HG03558 (cell line): Measurements from ENCODE around the gene OR10W1.

Experiments
- ATAC-seq: cut with Tn5 transposase; IDR thresholded peaks from one replicate; pipeline ENCODE4 v1.9.1; 2021; ENCODE audit warnings: moderate number of reproducible peaks; ENCODE audit not compliant: unreplicated experiment; ENCODE audit errors: extremely low read depth

OR10W1 gene, protein sequence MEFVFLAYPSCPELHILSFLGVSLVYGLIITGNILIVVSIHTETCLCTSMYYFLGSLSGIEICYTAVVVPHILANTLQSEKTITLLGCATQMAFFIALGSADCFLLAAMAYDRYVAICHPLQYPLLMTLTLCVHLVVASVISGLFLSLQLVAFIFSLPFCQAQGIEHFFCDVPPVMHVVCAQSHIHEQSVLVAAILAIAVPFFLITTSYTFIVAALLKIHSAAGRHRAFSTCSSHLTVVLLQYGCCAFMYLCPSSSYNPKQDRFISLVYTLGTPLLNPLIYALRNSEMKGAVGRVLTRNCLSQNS

DNA sequence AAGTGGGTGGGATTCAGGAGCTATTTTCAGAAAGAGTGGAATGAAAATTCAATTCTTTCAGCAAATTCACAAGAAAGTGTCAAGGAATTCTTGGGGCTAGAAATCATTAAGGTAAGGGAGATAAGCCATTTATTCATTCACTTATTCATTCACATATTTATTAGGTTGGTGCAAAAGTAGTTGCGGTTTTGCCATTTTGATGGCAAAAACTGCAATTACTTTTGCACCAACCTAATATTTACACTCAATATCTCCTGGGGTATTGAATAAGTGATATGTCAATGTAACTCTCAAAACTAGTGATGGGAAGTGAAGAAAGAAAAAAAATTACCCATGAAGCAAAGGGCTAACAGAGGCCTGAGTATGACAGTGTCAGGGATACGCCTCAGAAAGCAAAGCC, at the start of gene OR10W1:
TSS of gene OR10W1 (minus strand) at position 119 of the 400 bp plus-strand sequence. CDS start 402 bp downstream, outside the sequence.
- no peak for ATAC-seq

DNA sequence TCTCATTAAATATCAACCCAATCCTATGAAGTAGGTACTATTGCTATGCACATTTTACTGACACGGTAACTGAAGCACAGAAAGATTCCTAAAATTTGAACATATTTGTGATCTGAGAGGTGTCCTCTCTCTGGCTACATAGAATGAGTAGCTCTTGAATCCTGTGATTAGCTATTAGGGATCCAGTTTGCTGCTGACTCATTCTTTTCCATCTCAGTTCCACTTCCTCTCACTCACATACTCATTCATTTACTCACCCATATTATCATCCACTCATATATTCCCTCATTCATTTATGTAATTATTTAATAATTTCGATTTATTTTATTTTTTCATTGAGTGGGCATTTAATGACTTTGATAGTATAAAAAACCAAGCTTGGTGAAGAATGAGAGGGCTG, 48.1 kb upstream of the OR10W1 start:
- no peak for ATAC-seq

DNA sequence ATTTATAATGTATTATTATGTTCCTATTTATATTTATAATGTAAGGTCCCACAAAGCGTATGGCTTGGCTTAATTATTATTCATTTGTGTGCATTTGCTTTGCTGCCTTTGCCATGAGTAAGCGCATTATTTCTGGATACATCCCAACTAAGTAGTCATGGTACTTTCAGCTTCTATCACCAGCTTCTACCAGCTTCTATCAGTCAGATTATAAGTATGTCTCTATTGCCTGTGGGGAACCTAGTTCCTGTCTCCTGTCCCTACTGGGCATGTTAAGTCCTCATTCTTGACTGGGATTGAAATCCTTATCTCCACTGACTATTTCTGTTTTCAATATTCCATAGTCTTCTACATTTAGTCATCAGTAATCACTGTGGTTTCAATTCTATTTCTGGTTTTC, 33.5 kb upstream of the OR10W1 start:
- ATAC-seq, result no peak

DNA sequence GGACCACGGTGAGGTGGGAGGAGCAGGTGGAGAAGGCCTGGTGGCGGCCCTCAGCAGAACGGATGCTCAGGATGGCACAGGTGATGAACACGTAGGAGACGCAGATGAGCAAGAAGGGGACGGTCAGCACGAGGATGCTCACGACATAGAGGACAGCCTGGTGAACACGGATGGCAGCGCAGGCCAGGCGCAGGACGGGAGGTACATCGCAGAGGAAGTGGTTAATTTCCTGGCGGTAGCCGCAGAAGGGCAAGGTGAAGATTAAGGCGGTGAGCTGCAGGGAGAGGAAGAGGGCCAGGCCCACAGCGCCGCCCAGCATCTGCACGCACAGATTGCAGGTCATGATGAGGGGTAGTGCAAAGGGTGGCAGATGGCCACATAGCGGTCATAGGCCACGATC, 24.0 kb upstream of the OR10W1 start:
- no peak for ATAC-seq

DNA sequence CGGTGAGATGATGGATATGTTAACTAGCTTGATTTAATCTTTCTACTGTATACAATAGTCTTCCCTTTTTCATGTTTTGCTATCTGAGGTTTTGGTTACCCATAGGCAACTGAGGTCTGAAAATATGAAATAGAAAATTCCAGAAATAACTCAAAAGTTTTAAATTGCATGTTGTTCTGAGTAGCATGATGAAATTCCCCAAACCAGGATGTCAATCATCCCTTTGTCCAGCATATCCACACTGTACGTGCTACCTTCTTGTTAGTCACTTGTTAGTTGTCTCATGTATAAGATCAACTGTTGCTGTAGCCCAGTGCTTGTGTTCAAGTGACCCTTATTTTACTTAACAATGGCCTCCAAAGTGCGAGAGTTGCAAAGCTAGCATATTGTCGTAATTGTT, 21.2 kb upstream of the OR10W1 start:
- ATAC-seq, result no peak

DNA sequence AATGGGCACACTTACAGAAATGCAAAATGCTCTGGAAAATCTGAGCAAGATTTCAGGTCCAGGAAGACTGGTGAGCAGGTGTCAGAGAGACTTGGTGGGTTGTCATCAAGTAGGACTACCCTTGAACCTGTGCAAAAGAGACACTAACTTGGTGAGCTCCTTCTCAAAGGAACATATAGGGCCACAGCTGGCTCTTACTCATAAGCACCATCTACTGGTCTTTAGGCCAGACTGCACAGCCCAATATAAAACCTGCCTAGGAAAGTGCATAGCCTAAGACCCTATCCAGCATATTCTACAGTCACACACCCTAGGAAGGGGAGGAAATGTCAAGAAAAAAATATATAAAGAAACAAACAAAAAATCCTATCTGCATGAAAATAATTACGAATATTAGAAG, 18.2 kb upstream of the OR10W1 start:
- peak; percentile 59 for ATAC-seq

DNA sequence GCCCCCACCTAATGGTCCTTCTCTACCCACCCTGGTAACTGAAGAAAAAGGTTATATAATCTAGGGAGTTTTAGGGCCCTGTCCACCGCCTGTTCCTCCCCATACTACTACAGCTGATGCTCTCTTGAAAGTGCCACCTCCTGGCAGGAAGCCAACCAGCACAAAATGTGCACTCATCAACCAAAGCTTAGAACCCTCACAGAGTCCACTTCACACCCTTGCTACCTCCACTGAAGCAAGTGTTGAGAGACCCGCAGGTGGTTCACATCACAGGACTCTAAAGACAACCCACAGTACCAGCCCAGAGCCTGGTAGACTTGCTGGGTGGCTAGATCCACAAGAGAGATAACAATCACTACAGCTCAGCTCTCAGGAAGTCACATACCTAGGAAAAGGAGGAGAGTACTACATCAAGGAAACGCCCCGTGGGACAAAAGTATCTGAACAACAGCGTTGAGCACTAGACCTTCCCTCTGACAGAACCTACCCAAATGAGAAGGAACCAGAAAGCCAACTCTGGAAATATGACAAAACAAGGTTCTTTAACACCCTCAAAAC, 17.5 kb upstream of the OR10W1 start:
- ATAC-seq, result no peak

DNA sequence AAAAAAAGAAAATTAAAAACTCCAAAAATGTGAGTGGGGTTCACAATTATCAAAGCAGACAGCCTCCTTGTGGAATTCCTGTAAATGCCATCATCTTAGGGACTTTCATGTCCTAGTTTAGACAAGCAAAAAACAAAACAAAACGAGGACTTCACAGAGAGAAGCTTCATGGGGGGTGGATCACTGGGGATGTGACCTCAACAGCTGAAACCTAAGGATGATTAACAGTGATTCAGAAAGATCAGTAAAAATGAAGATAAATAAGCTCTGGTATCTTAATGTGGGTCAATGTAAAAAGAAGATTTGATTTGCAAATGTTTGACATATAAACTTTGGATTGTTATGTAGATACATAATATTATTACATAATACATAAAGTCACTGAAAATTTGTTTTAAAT, 8.1 kb upstream of the OR10W1 start:
- no peak for ATAC-seq

DNA sequence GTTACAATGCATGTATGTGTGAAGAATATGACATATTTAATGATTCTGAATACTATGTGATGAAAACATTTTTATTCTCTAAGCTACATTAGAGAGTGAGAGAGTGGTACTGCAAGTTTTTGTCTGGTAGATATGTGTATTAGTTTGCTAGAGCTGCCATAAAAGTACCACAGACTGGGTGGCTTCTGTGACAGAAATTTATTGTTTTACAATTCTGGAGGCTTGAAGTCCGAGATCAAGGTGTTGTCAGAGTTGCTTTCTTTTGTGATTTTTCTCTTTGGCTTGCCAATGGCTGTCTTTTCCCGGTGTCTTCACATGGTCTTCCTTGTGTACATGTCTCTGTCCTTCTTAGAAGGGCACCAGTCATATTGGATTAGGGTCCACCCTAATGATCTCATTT, 6.9 kb upstream of the OR10W1 start:
- ATAC-seq, result no peak

DNA sequence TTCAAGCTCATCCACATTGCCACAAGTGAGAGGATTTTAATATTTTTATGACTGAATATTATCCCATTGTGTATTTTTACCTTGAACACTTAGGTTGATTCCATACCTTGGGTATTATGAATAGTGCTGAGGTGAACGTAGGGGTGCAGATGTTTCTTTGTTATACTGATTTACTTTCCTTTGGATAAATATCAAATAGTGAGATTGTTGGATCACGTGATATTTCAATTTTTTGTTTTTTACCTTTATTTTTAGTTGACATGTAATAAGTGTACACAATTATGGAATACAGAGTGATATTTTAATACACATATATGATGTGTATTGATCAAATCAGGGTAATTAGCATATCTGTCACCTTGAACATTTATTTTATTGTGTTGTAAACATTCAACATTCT, 8.1 kb downstream of the OR10W1 start:
- ATAC-seq, result no peak

DNA sequence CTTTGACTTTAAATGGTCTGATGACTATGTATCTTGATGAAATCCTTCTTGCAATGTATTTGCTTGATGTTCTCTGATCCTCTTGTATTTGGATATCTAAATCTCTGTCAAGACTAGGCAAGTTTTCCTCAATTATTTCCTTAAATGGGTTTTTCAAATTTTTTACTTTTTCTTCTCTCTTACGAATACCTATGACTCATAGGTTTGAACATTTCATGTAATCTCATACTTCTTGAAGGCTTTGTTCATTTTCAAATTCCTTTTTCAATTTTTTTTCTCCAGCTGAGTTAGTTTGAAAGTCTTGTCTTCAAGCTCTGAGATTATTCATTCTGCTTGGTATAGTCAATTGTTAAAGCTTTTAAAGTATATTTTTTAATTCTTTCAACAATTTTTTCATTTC, 13.1 kb downstream of the OR10W1 start:
- no peak for ATAC-seq

DNA sequence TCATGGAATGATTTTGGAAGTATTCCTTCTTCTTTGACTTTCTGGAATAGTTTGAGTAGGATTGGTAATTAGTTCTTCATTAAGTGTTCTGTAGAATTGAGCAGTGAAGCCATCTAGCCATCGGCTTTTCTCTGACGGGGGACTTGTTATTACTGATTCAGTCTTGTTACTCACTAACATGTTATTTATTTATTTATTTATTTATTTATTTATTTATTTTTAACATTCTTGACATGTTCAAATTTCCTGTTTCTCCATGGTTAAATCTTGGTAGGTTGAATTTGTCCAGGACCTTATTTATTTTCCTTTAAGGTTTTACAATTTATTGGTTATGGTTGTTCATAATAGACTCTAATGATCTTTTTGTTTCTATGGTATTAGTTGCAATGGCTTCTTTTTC, 24.1 kb downstream of the OR10W1 start:
- ATAC-seq, result no peak

DNA sequence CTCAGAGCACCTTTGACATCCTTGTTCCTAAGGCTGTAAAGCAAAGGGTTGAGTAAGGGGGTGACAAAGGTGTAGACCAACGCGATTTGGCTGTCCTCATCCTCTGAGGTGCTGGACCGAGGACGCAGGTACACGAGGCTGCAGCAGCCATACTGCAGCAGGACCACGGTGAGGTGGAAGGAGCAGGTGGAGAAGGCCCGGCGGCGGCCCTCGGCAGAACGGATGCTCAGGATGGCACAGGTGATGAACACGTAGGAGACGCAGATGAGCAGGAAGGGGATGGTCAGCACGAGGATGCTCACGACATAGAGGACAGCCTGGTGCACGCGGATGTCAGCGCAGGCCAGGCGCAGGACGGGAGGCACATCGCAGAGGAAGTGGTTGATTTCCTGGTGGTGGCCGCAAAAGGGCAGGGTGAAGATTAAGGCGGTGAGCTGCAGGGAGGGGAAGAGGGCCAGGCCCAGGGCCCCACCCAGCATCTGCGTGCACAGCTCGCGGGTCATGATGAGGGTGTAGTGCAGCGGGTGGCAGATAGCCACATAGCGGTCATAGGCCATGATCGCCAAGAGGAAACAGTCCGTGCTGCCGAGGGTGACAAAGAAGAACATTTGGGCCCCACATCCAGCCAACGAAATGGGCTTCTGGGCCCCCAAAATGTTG, 40.0 kb downstream of the OR10W1 start:
- no peak for ATAC-seq

DNA sequence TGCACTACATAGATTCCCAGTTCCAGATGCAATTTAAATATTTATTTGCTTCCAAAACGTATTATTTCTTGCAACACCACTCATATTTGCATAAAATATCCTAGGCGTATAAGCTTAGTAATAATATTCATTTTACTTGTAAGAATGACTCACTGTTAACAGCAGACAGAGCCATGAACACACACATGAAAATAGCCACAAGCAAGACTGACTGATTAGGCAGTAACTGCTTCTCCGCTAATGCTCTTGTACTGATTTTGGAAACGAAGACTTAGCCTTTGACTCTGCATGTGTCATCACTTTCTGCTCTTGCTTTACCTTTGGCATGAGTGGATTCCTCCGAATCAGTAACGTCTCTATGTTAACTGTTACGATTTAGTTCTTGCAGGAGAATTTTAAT, 45.3 kb downstream of the OR10W1 start:
- no peak for ATAC-seq
